K562 (cell line): ENCODE data around the gene KIF6. TPM values are rescaled to one million over a fixed set of nuclear protein-coding genes. Genes with fewer than 3 reads are reported as not detected.

Source experiments
- ATAC-seq: fragments of 200-7000 bp; cut with Tn5 transposase; 3 replicates; pipeline ENCODE4 v1.9.1; 2020; ENCODE audit warnings: moderate library complexity
- BruUV-seq: library from RNA; stranded (reverse); fragments of 400-500 nt; replicated peaks from 2 replicates; lab custom pipeline; 2021; lab: Mats Ljungman, UMichigan
- CTCF ChIA-PET: fragments of 300-600 bp; formaldehyde crosslinking; extraction: SDS; loops from one replicate; lab custom pipeline; 2021; ENCODE audit warnings: low intra/inter-chr PET ratio; lab: Yijun Ruan, JAX
- POLR2A ChIA-PET: fragments of 300-600, 350-650 bp; sonication (Branson Sonifier 250); formaldehyde crosslinking; extraction: SDS; loops from one replicate; lab custom pipeline; 2021; ENCODE audit warnings: antibody characterized with exemption, inconsistent platforms; lab: Yijun Ruan, JAX
- DNase-seq, 4 experiments: peaks; one replicate each; pipeline versions ENCODE4 v3.0.0 to v3.0.0-alpha.2; 2011 to 2018; ENCODE audit warnings: low spot score in 3 of 4, mixed read lengths in 3 of 4; ENCODE audit errors: extremely low read depth in 1 of 4
- FAIRE-seq: peaks from 2 replicates; lab custom pipeline; 2011; peaks lifted over from hg19 to GRCh38; lab: Jason Lieb, UNC
- H2AFZ ChIP-seq: 2 replicates; pipeline ENCODE4 v1.6.0; 2011; ENCODE audit warnings: low read depth, low read length, control low read depth, inconsistent platforms
- H3K27ac ChIP-seq: fragments of 200-600 bp; 3 replicates; pipeline ENCODE4 v1.8.0; 2011; ENCODE audit warnings: low read depth, mild to moderate bottlenecking, control low read depth, inconsistent platforms, low read length, moderate library complexity, mixed read lengths; ENCODE audit errors: extremely low read depth
- H3K27me3 ChIP-seq, 2 experiments: fragments of 300-600 bp in 1 of 2; 2 replicates in 1 of 2; 3 replicates in 1 of 2; pipeline versions ENCODE4 v1.6.0 to v1.8.0; 2011; ENCODE audit warnings: inconsistent platforms in 2 of 2, low read length in 2 of 2, mild to moderate bottlenecking in 1 of 2, mixed read lengths in 1 of 2, moderate library complexity in 1 of 2; ENCODE audit not compliant: control insufficient read depth in 2 of 2, insufficient read depth in 2 of 2
- H3K36me3 ChIP-seq: fragments of 300-600 bp; 3 replicates; pipeline ENCODE4 v1.8.0; 2011; ENCODE audit warnings: mild to moderate bottlenecking, low read length, inconsistent platforms; ENCODE audit not compliant: control insufficient read depth, insufficient read depth
- H3K4me1 ChIP-seq, 2 experiments: fragments of 200-600 bp in 1 of 2; replicated peaks in 1 of 2; 2 replicates in 1 of 2; 3 replicates in 1 of 2; pipeline versions ENCODE4 v1.5.1 to v1.8.0; 2011; ENCODE audit warnings: inconsistent platforms in 2 of 2, low read length in 2 of 2, mild to moderate bottlenecking in 1 of 2, mixed read lengths in 1 of 2, moderate library complexity in 1 of 2; ENCODE audit not compliant: control insufficient read depth in 2 of 2, insufficient read depth in 2 of 2
- H3K4me2 ChIP-seq: 2 replicates; pipeline ENCODE4 v1.6.1; 2011; ENCODE audit warnings: low read length, control low read depth, inconsistent platforms, mixed read lengths; ENCODE audit not compliant: insufficient read depth
- H3K4me3 ChIP-seq: fragments of 200-600 bp; sonication (generic), shearing (Covaris generic); 2 replicates; pipeline ENCODE4 v1.5.1; 2016; ENCODE audit warnings: control low read depth, inconsistent platforms
- H3K79me2 ChIP-seq: fragments of 200-600 bp; 3 replicates; pipeline ENCODE4 v1.8.0; 2011; ENCODE audit warnings: low read length, inconsistent platforms; ENCODE audit not compliant: control insufficient read depth, insufficient read depth
- H3K9ac ChIP-seq, 2 experiments: 2 replicates each; pipeline versions ENCODE4 v1.6.0 to v1.6.1; 2011; ENCODE audit warnings: low read depth in 2 of 2, low read length in 2 of 2, control low read depth in 1 of 2, inconsistent platforms in 1 of 2, mild to moderate bottlenecking in 1 of 2, mixed read lengths in 1 of 2; ENCODE audit not compliant: insufficient read depth in 1 of 2
- H3K9me1 ChIP-seq: one replicate; pipeline ENCODE4 v1.6.0; 2011; ENCODE audit warnings: inconsistent platforms, mild to moderate bottlenecking, low read length, moderate library complexity; ENCODE audit not compliant: control insufficient read depth, insufficient read depth
- H3K9me3 ChIP-seq: replicated peaks from 2 replicates; pipeline ENCODE4 v1.5.1; 2011; ENCODE audit warnings: low read depth, low read length, inconsistent platforms; ENCODE audit not compliant: control insufficient read depth, insufficient read depth
- H4K20me1 ChIP-seq: replicated peaks from 2 replicates; pipeline ENCODE4 v1.6.1; 2011; ENCODE audit warnings: low read length, inconsistent platforms, mixed read lengths; ENCODE audit not compliant: control insufficient read depth, insufficient read depth
- CEBPB ChIP-seq: fragments of 450-650 bp; IDR thresholded peaks from 2 replicates; pipeline ENCODE4 v1.6.1; 2016; ENCODE audit warnings: missing genetic modification characterization, missing compliant biosample characterization
- HIVEP1 ChIP-seq: fragments of 250-450 bp; sonication (Bioruptor Pico); IDR thresholded peaks from 2 replicates; pipeline ENCODE4 v1.4.0; 2020; ENCODE audit warnings: mild to moderate bottlenecking
- NCOA1 ChIP-seq: fragments of 450-650 bp; IDR thresholded peaks from 2 replicates; pipeline ENCODE4 v1.6.1; 2016; ENCODE audit warnings: low read depth
- NFIC ChIP-seq: fragments of 450-650 bp; IDR thresholded peaks from 2 replicates; pipeline ENCODE4 v1.6.1; 2017; ENCODE audit warnings: mild to moderate bottlenecking, inconsistent platforms
- WGBS: fragments of 100-300 bp; shearing (Covaris generic); methylation state at CpG from one replicate; pipeline ENCODE4 v1.1.6; 2016; ENCODE audit warnings: low coverage, mixed read lengths; ENCODE audit not compliant: insufficient coverage; ENCODE audit errors: missing lambda C conversion rate; 5-methylcytosine and 5-hydroxymethylcytosine counted together
- in situ Hi-C: fragments of 300-500 bp; cut with MboI; formaldehyde crosslinking; loops from 4 replicates; pipeline ENCODE4 v1.15.0; 2018; ENCODE audit warnings: inconsistent platforms, mixed read lengths
- intact Hi-C: fragments of 100-400 bp; cut with micrococcal nuclease; formaldehyde crosslinking; loops from 2 replicates; pipeline ENCODE4 v1.14.2; 2022
- polyA plus RNA-seq, 8 experiments: library from polyadenylated mRNA; depleted of rRNA in 4 of 8; stranded (reverse) in 5 of 8; unstranded in 3 of 8; fragments of >200 nt; fragmentation: Nextera tagmentation in 2 of 8; fragmentation: Illumina TruSeq in 1 of 8; extraction: Ambion mirVana in 2 of 8; extraction: Trizol in 1 of 8; gene quantifications; 2 replicates each; pipeline versions ENCODE4 v1.2.1 to v1.2.3, GENCODE V29; 2011 to 2014; ENCODE audit warnings: inconsistent platforms in 1 of 8, missing spikeins in 1 of 8
- total RNA-seq, 7 experiments: library from RNA; depleted of rRNA in 6 of 7; stranded (reverse); fragments of >200 nt in 6 of 7; fragmentation: Illumina TruSeq in 2 of 7; extraction: Trizol in 2 of 7; gene quantifications; 2 replicates each; pipeline versions ENCODE4 v1.2.1 to v1.2.3, GENCODE V29; 2011 to 2021; ENCODE audit warnings: low replicate concordance in 1 of 7

KIF6 gene
- total and polyA plus RNA-seq, 9 of the 15 experiments (the other 6 are each of a cell fraction or from before 2014, with no cell fraction given): not detected

- intact Hi-C loops: no loop called here
- WGBS: under 1% methylated on average over 5 of the region's 5 CpGs
Measured at GRCh38 chr6:39754514-39755115, 29.4 kb upstream of the KIF6 start.

GRCh38 chr6:39753725-39754045 is 28.5 kb upstream of the KIF6 start:
- Histone ChIP-seq H3K9me1 (no peaks in the 10 kb centered on the region), H4K20me1 (no peaks in the 10 kb centered on the region), H3K9ac (no peak overlapping the region), H3K9me3 (no peaks in the 10 kb centered on the region), H3K27ac (no peak overlapping the region), H3K4me1 (no peaks in the 10 kb centered on the region), H3K79me2 (no peaks in the 10 kb centered on the region), H2AFZ (no peak overlapping the region), H3K4me3 (no peak overlapping the region), H3K36me3 (no peaks in the 10 kb centered on the region), H3K27me3 (no peaks in the 10 kb centered on the region; a peak in 3 of 5 replicates), H3K4me2 (no peak overlapping the region)
- FAIRE-seq (no peak), ATAC-seq (no peak), DNase-seq (no peak)
- 2% methylated on average over 3 of the region's 3 CpGs for WGBS
- intact Hi-C loops (no loop called here), in situ Hi-C loops (no loop called here)
- TF ChIP-seq CEBPB (tag) (0 out of 2 replicates have a peak, but pooled peaks have one; percentile 19), NCOA1 (no peak)
- ChIA-PET POLR2A (interaction anchor here (0.6 kb wide), 1 partner anchor 393 kb away, joined by 3 read pairs; no protein-coding TSS in a partner anchor), CTCF (no interaction called here)
- no TSS peak for BruUV-seq

More at GRCh38 chr6:39754514-39755115, 29.4 kb upstream of the KIF6 start:
- no peaks in the 10 kb centered on the region for H3K4me1 ChIP-seq
- H4K20me1 ChIP-seq: no peaks in the 10 kb centered on the region
- TF ChIP-seq NFIC: peak; percentile 35; the same call in 1 of the 2 replicates
- TF ChIP-seq HIVEP1 (CRISPR knock-in tag): no peak
- in situ Hi-C loops: no loop called here
- POLR2A ChIA-PET: interaction anchor here (0.5 kb wide), 1 partner anchor 823 kb away, joined by 4 read pairs; no protein-coding TSS in a partner anchor
- H3K9ac ChIP-seq: no peak overlapping the region
- H3K9me1 ChIP-seq: no peaks in the 10 kb centered on the region
- H2AFZ ChIP-seq: no peak overlapping the region
- CTCF ChIA-PET: no interaction called here
- no peaks in the 10 kb centered on the region for H3K36me3 ChIP-seq
- no peaks in the 10 kb centered on the region for H3K9me3 ChIP-seq
- ATAC-seq (no peak), FAIRE-seq (no peak), DNase-seq (no peak)
- BruUV-seq: no TSS peak
- H3K4me2 ChIP-seq: no peak overlapping the region
- no peaks in the 10 kb centered on the region for H3K79me2 ChIP-seq
- no peaks in the 10 kb centered on the region; a peak in 2 of 5 replicates for H3K27me3 ChIP-seq
- H3K27ac ChIP-seq: no peak overlapping the region
- no peak overlapping the region for H3K4me3 ChIP-seq
